Activated CD4-positive, alpha-beta T cell treated with anti-CD3 and anti-CD28 coated beads, Interleukin-2, amount 10 ng/mL, durations not matched to agents 24 days and 14 days (primary cell): Measurements from ENCODE around the gene SINHCAF. TPM values are rescaled to one million over a fixed set of nuclear protein-coding genes. Genes with fewer than 3 reads are reported as not detected.
A peak's percentile ranks its signal among the peaks of the same experiment; 100 is the strongest.
"Not testable (repeated sequence)": the region's sequence is repeated elsewhere in the genome, so short reads cannot be mapped to it uniquely, and the experiment has no call there.

ENCODE experiments used
- DNase-seq: peaks from one replicate; pipeline ENCODE4 v3.0.0; 2022
- H3K27ac Mint-ChIP-seq: one replicate; pipeline ENCODE4 v1.8.0; 2022; ENCODE audit warnings: mild to moderate bottlenecking, mixed read lengths
- H3K27me3 Mint-ChIP-seq: one replicate; pipeline ENCODE4 v1.8.0; 2022; ENCODE audit warnings: mixed read lengths
- H3K36me3 Mint-ChIP-seq: one replicate; pipeline ENCODE4 v1.8.0; 2022; ENCODE audit warnings: low read depth, mild to moderate bottlenecking, mixed read lengths
- H3K4me1 Mint-ChIP-seq: one replicate; pipeline ENCODE4 v1.8.0; 2021; ENCODE audit warnings: mixed read lengths
- H3K4me3 Mint-ChIP-seq: one replicate; pipeline ENCODE4 v1.8.0; 2022; ENCODE audit warnings: mild to moderate bottlenecking, moderate library complexity, mixed read lengths
- H3K9me3 Mint-ChIP-seq: one replicate; pipeline ENCODE4 v1.8.0; 2021; ENCODE audit warnings: mixed read lengths
- intact Hi-C: fragments of 100-400 bp; cut with micrococcal nuclease; formaldehyde crosslinking; loops from one replicate; pipeline ENCODE4 v1.15.1; 2023
- total RNA-seq: library from RNA; stranded (reverse); gene quantifications from 2 replicates; pipeline ENCODE4 v1.2.3, GENCODE V29; 2022

SINHCAF gene
- total RNA-seq, 1 donor from 2014 or later, result 277 TPM

DNA sequence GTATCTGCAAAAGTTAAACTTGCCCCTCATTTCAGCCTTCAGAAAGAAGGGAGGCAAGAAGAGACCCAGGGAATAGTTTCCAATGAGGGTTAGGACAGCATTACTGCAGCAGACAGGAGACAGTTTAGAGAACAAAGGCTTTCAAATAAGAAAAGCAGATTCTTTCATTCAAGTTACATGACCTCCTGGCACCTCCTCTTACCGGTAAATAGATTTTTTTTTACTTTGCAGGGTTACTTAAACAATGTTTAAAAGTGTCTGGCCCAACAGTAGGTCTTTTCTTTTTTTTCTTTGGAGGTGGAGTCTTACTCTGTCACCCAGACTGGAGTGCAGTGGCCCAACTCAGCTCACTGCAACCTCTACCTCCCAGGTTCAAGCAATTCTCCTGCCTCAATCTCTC lies 47.1 kb downstream of the SINHCAF start:
- intact Hi-C loops, result no loop called here
- no peak overlapping the region for H3K27ac Mint-ChIP-seq
- no peak for DNase-seq
- H3K4me1 Mint-ChIP-seq, result no peaks in the 10 kb centered on the region
- no peak overlapping the region for H3K4me3 Mint-ChIP-seq
- H3K9me3 Mint-ChIP-seq, result no peaks in the 10 kb centered on the region
- H3K27me3 Mint-ChIP-seq, result no peaks in the 10 kb centered on the region
- peaks cover 58% of the 10 kb centered on the region for H3K36me3 Mint-ChIP-seq

DNA sequence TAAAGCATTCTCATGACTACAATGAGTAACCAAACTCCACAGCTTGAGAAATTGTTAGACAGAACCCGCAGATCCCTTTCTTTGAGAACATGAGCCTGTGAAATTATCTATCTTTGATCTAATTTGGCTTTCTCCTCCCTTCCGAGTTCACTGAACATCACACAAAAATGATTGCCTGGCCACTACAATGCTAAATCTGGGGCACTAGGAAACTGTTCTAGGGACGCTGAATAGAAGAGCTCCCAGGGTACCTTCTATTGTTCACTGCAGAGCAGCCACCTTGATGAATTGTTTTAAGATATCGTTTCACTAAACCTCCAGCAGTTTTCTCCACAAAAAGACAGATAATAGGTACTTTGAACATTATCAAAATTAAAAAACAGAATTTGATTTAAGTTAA lies 47.5 kb downstream of the SINHCAF start:
- intact Hi-C loops, result no loop called here
- Mint-ChIP-seq H3K27me3 (no peaks in the 10 kb centered on the region), H3K4me1 (no peaks in the 10 kb centered on the region), H3K36me3 (peaks cover 60% of the 10 kb centered on the region), H3K27ac (no peak overlapping the region), H3K9me3 (no peaks in the 10 kb centered on the region), H3K4me3 (no peak overlapping the region)
- no peak for DNase-seq

DNA sequence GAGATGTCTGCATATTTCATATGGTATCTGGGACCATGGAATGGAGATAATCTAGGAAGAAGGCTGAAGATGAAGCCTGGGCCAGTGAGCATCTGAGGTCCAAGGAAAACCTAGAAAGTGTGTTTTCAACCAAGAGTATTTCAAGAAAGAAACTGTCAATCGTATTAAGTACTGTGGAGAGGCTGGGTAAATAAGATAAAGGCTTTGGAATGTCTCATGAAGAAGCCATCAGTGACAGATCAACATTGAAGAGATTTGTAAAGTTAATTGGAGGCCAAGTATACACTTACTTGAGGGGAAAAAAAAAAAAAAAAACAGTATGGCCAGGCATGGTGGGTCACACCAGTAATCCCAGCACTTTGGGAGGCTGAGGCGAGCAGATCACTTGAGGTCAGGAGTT lies 48.9 kb downstream of the SINHCAF start:
- Mint-ChIP-seq H3K27ac (no peak overlapping the region), H3K36me3 (peaks cover 57% of the 10 kb centered on the region), H3K4me3 (no peak overlapping the region), H3K27me3 (no peaks in the 10 kb centered on the region), H3K9me3 (no peaks in the 10 kb centered on the region), H3K4me1 (no peaks in the 10 kb centered on the region)
- DNase-seq, result no peak
- intact Hi-C loops, result no loop called here

DNA sequence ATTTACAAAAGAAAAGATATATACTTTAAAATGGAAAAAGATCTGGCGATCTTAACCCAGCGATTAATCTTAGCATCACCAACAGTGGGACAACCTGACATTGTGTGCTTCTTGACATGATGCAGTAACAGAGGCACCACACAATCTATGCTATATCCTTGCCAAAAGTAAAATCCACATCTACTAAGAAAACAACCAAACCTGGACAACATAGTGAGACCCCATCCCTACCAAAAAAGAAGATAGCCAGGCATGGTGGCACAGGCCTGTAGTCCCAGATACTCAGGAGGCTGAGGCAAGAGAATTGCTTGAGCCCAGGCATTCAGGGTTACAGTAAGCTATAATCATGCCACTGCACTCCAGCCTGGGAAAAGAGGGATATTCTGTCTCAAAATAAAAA lies 50.5 kb downstream of the SINHCAF start:
- H3K36me3 Mint-ChIP-seq, result peaks cover 53% of the 10 kb centered on the region
- H3K27me3 Mint-ChIP-seq, result no peaks in the 10 kb centered on the region

DNA sequence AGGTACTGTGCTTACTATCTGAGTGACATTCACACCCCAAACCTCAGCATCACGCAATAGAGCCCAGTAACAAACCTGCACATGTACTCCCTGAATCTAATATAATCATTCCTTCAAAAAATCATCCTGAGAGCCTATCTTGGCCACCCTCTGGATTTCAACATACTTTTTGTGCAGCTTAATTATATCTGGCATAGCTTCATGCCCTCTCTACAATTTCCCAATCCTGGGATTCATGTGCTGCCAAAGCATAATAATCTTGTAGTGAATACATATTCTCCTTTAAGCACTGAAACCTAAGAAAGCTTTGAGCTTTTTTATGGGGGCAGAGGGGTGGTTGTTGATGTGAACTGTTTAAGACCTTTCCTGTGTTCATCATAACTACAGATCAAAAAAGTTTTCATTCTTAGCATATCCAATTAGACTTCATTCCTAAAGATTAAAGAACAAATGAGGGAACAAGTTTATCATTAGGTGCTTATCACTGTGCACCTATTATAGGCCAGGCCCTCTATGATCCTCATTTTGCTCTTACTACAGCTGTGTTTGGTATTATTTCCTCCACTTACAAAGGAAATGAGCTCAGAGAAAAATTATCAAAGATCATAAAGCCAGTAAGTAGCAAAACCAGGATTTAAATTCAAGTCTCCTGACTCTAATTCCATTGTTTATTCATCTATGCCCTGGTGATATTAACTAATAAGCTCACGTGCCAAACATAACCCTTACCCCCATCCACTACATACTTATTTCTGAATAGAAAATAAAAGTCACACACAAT lies 51.2 kb downstream of the SINHCAF start:
- H3K27ac Mint-ChIP-seq, result no peak overlapping the region

More for the DNA sequence above, 50.5 kb downstream of the SINHCAF start:
- DNase-seq, result no peak
- no peaks in the 10 kb centered on the region for H3K9me3 Mint-ChIP-seq
- no peak overlapping the region for H3K4me3 Mint-ChIP-seq
- H3K27ac Mint-ChIP-seq, result no peak overlapping the region
- H3K4me1 Mint-ChIP-seq, result no peaks in the 10 kb centered on the region
- intact Hi-C loops, result no loop called here

DNA sequence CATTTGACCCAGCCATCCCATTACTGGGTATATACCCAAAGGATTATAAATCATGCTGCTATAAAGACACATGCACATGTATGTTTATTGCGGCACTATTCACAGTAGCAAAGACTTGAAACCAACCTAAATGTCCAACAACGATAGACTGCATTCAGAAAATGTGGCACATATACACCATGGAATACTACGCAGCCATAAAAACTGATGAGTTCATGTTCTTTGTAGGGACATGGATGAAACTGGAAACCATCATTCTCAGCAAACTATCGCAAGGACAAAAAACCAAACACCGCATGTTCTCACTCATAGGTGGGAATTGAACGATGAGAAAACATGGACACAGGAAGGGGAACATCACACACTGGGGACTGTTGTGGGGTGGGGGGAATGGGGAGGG lies 52.2 kb downstream of the SINHCAF start:
- peaks cover 46% of the 10 kb centered on the region for H3K36me3 Mint-ChIP-seq
- H3K4me3 Mint-ChIP-seq, H3K4me1 Mint-ChIP-seq, intact Hi-C loops, H3K27ac Mint-ChIP-seq, H3K9me3 Mint-ChIP-seq, DNase-seq, H3K27me3 Mint-ChIP-seq: not testable (repeated sequence)

More for the DNA sequence above, 51.2 kb downstream of the SINHCAF start:
- DNase-seq, result no peak
- Mint-ChIP-seq H3K4me3 (no peak overlapping the region), H3K9me3 (no peaks in the 10 kb centered on the region), H3K4me1 (no peaks in the 10 kb centered on the region), H3K27me3 (no peaks in the 10 kb centered on the region), H3K36me3 (peaks cover 51% of the 10 kb centered on the region)
- intact Hi-C loops, result no loop called here

DNA sequence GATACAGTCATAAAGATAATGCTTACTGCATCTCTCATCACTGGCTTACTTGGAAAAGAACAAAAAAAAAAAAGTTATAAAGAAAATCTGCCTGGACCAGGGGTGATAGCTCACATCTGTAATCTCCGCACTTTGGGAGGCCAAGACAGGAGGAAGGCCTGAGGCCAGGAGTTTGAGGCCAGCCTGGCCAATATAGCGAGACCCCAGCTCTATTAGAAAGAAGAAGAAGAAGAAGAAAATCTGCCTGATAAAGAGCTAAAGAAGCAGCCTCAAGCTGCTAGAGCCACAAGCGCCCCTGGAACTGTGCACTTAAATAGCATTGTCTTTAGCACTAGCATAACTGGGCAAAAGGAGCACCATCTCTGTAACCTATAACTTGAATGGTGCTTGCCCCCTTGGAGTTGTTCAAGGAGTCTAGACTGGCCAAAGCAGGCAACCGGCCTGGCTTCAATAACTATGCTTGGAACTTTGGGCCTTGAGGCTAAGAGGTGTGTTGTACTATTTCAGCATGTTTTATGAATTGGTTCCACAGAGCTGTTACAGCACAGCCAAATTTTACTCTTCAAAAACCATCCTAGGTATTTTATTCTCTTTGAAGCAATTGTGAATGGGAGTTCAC lies 53.2 kb downstream of the SINHCAF start:
- Mint-ChIP-seq H3K9me3 (no peaks in the 10 kb centered on the region), H3K4me3 (no peak overlapping the region), H3K27me3 (no peaks in the 10 kb centered on the region), H3K36me3 (peaks cover 38% of the 10 kb centered on the region), H3K4me1 (no peaks in the 10 kb centered on the region), H3K27ac (peak overlapping the region; percentile 26)
- intact Hi-C loops, result loop anchor here (1.0 kb wide), 1 partner anchor 425 kb away; no protein-coding TSS in a partner anchor
- DNase-seq, result no peak

DNA sequence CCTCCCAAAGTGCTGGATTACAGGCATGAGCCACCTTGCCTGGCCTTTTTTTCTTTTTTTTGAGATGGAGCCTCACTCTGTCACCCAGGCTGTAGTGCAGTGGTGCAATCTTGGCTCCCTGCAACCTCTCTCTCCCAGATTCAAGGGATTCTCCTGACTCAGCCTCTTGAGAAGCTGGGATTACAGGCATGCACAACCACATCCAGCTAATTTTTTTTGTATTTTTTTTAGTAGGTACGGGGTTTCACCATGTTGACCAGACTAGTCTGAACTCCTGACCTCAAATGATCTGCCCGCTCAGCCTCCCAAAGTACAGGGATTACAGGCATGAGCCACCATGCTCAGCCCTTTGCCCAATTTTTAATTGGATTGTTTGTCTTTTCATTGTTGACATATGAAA lies 58.0 kb downstream of the SINHCAF start:
- intact Hi-C loops, result no loop called here
- no peak overlapping the region for H3K27ac Mint-ChIP-seq
- no peaks in the 10 kb centered on the region for H3K9me3 Mint-ChIP-seq
- no peak overlapping the region for H3K4me3 Mint-ChIP-seq
- no peaks in the 10 kb centered on the region for H3K27me3 Mint-ChIP-seq
- H3K4me1 Mint-ChIP-seq, result peaks cover 2% of the 10 kb centered on the region
- H3K36me3 Mint-ChIP-seq, result peaks cover 10% of the 10 kb centered on the region
- no peak for DNase-seq

DNA sequence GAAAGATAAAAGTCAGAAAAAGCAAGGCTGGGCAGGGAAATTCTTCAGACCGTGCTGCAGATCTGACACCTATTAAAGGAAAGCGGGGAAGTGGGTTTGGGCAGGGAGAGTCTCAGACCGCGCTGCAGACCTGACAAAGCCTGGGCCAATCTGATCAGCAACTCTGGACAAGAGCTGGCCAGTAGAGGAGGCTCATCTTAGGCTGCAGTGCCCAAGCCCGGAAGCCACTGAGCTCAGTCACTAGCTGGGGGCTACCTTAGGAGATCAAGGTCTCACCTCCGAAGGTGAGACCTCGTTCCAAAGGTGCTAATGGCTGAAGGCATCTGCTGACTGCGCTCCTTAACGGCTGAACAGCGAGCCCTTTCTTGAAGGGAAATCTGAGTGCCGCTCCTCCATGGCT lies 60.2 kb downstream of the SINHCAF start:
- Mint-ChIP-seq H3K9me3 (no peaks in the 10 kb centered on the region), H3K4me3 (no peak overlapping the region), H3K36me3 (peaks cover 5% of the 10 kb centered on the region), H3K27me3 (no peaks in the 10 kb centered on the region), H3K27ac (no peak overlapping the region), H3K4me1 (peaks cover 2% of the 10 kb centered on the region)
- no peak for DNase-seq
- intact Hi-C loops, result no loop called here

DNA sequence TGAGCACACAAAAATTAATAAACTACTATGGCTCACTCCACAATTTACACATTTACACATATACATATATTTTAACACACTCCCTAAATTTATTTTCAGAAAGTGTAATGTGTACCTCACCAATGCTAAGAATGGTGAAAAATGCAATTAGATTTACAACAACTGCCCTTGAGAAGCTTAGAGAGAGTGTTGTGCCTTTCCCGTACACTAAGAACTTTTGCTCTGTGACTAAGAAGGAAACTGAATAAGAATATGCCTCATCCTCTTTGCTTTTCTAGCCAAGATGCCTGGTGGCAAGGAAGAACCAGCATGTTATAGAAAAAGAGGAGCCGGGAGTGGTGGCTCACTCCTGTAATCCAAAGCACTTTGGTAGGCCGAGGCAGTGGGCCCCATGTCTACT lies 62.3 kb downstream of the SINHCAF start:
- Mint-ChIP-seq H3K36me3 (no peaks in the 10 kb centered on the region), H3K9me3 (no peaks in the 10 kb centered on the region), H3K27ac (no peak overlapping the region), H3K4me1 (peaks cover 2% of the 10 kb centered on the region), H3K27me3 (no peaks in the 10 kb centered on the region), H3K4me3 (no peak overlapping the region)
- no peak for DNase-seq
- intact Hi-C loops, result no loop called here

DNA sequence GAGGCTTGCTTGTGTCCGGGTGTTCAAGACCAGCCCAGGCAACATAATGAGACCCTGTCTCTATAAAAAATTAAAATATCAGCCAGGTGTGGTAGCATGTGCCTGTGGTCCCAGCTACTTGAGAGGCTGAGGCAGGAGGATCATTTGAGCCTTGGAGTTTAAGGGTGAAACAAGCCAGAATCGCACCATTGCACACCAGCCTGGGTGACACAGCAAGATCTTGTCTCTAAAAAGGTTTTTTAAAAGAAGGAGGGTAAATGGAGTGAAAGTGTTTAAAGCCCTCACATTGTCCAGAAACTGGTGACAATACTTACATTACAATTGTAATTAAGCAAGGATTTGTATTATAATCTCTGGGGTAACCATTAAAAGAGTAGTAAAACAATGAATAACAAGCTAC lies 64.2 kb downstream of the SINHCAF start:
- intact Hi-C loops, result no loop called here
- no peak overlapping the region for H3K27ac Mint-ChIP-seq
- H3K4me3 Mint-ChIP-seq, result no peak overlapping the region
- H3K27me3 Mint-ChIP-seq, result peaks cover under 1% of the 10 kb centered on the region
- H3K36me3 Mint-ChIP-seq, result no peaks in the 10 kb centered on the region
- H3K9me3 Mint-ChIP-seq, result no peaks in the 10 kb centered on the region
- H3K4me1 Mint-ChIP-seq, result peaks cover 2% of the 10 kb centered on the region
- no peak for DNase-seq

DNA sequence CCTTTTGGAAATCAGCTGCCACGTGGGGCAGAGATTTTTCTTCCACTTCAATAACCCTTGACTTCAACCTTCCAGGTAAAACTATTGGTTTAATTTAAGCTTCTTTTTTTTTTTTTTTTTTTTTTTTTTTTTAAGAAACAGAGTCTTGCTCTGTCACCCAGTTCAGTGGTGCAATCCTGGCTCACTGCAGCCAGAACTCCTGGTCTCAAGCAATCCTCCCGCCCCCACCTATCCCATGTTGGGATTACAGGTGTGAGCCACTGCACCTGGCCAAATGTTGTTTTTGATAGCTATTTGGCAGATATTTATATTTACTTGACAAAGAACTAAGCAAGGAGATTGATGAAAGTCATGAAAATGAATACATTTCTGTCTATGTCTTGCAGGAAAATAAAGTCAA lies 65.1 kb downstream of the SINHCAF start:
- no peaks in the 10 kb centered on the region for H3K9me3 Mint-ChIP-seq
- no peak overlapping the region for H3K4me3 Mint-ChIP-seq
- H3K36me3 Mint-ChIP-seq, result no peaks in the 10 kb centered on the region
- peaks cover 7% of the 10 kb centered on the region for H3K27me3 Mint-ChIP-seq
- intact Hi-C loops, result no loop called here
- no peak for DNase-seq
- H3K4me1 Mint-ChIP-seq, result peaks cover 2% of the 10 kb centered on the region
- no peak overlapping the region for H3K27ac Mint-ChIP-seq

DNA sequence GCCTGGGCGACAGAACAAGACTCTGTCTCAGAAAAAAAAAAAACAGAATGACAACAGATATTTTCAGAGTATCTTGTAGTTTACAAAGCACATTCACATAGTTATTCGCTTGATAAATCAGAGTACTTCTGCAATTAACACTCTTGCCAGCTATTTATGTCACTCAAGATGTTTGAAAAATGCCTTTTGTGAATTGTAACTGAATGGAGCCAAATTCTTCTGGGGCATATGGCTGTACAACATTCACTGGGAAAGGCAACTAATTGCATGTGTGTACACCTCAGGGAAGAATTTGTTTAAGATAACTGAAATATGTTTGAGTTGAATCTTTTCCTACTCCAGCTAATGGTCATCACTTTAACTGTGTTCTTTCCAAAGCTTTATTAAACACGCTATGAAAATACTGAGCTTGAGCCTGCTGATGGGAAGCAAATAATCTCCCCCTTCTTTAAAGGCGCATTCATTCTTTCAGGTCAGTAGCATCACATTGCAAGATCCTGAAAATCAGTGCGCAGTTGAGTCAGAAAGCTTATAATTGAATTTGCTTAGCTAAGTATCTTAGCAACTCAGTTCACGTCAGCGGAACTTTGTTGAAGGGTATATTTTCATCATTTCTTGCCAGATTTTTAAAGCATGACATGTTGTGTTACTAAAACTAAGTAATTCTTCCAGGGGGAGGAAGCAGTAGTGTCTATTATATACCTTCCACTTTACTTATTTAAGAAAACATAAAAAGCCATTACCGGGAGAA lies 66.6 kb downstream of the SINHCAF start:
- Mint-ChIP-seq H3K27ac (no peak overlapping the region), H3K4me1 (peaks cover 2% of the 10 kb centered on the region), H3K4me3 (no peak overlapping the region), H3K36me3 (no peaks in the 10 kb centered on the region), H3K27me3 (peaks cover 14% of the 10 kb centered on the region), H3K9me3 (no peaks in the 10 kb centered on the region)
- DNase-seq, result no peak
- intact Hi-C loops, result no loop called here

DNA sequence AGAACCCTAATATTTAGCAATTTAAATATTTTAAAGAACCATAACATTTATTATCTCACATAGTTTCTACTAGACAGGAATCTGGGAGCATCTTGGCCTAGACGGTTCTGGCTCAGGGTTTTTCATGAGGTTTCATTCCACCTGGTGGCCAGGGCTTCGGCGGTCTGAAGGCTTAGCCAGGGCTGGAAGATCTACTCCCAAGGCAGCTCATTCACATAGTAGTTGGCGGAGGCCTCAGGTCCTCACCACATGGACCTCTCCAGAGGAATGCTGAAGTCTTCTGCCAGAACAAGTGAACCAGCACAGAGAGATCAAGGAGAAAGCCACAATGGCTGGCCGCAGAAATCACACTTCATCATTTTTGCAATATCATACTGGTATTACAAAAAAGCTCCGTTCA lies 68.2 kb downstream of the SINHCAF start:
- no peaks in the 10 kb centered on the region for H3K4me1 Mint-ChIP-seq
- H3K27me3 Mint-ChIP-seq, result peaks cover 25% of the 10 kb centered on the region
- H3K4me3 Mint-ChIP-seq, result no peak overlapping the region
- no peak overlapping the region for H3K27ac Mint-ChIP-seq
- intact Hi-C loops, result no loop called here
- H3K36me3 Mint-ChIP-seq, result no peaks in the 10 kb centered on the region
- no peaks in the 10 kb centered on the region for H3K9me3 Mint-ChIP-seq
- DNase-seq, result no peak
